ENCODE results near the gene ARID5B.

ARID5B gene

DNA sequence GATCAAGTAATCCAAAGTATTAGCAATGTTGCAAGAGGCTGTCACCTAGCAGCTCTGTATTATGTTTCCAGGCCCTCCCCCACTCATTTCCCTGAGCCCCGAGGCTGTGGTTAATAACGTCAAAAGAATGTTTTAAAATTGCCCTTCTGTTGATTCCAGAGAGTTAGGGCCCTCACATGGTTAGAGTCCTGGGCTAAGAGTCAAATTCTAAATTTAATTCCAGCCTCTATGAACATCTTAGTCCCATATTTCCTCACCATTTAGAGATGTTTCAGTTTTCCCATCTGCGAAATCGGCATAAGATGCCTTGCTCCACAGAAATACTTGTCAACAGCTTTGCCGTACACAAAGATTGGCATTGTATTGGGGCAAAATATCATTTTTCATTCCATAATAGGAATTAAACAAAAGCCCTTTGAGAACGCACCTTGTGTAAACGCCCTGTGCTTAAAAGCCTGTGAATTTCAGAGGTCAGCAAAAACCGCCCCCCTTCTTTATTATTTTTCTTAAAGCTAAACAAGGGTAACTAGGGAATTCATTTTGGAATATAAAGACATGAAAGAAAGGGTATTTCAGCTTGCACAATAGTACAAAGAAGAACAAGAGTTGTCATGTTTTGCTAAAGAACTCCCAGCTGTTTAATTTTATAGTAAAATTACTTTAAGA is 135.8 kb downstream of the ARID5B start:
- no peak for DNase-seq

DNA sequence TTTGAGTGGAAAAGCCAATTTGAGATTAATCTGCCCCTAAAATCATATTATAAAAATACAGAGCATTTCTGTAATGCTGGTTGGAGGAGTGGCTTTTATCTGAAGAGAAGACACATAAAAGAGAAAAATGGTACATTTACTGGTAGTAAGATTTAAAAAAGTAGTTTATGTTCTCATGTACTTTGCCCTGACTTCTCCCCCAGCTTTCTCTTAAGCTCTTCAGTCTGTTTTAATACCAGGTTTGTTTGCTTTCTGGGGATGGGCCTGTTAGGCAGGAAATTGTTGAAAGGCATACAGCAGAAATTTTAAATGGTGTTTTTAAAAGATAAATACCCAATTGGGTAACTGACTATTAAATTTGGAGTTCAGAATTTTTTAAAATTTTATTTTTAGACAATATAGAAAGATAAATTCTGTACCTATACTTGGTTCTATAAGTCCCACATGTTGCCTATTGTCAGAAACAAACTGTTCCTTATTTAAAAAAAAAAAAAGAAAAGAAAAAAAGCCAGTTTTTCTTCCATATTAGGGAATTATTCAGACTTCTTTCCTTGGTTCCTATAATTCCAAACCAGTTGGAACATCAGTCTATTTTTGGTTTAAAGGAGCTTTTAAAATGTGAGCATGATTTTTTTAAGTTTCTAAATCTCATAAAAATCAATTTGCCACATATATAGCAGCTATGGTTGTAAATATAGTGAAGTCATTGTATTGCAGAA is 136.6 kb downstream of the ARID5B start:
- DNase-seq, result no peak

DNA sequence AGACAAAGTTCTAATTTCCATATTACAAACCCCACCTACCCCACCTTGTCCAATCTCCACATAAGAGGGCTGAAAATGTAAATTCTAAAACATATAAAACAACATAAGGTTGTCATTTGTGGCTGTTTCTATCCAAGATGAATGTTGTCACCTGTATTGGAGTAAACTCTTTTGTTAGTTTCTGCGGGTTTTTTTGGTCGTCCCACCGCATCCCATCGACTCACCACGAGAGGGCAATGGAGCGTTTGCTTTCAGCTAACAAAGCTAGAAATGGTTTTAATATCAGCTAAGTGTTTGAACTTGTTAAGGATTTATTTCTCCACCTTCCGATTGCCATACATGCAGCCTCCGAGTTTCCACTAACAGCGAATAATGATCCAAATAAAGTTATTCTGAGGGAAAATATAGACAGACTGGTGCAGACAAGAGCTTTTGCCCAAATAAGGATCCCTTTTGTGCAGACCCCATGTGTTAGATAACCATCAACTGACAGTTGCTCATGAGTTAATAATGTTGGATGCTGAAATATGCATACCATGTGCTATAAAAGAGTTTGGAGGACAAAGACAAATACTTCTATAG is 137.2 kb downstream of the ARID5B start:
- no peak for DNase-seq

DNA sequence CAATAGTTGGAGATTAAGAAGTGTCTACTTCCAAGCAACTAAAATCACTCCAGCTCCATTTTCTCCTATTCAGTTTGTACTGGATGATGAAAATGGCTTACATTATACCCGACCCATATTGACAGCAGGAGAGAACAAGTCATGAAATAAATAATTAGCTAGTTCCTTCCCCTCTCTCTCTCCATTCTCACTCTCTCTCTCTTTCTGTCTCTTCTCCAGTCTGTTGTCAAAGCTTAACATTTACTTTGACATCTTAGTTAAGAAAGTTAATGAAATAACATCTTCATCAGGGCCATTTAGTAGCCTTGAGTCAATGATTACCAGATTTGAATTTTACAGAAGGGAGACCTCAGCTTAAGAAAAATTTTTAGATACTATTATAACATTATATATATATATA is 138.5 kb downstream of the ARID5B start:
- no peak for DNase-seq

DNA sequence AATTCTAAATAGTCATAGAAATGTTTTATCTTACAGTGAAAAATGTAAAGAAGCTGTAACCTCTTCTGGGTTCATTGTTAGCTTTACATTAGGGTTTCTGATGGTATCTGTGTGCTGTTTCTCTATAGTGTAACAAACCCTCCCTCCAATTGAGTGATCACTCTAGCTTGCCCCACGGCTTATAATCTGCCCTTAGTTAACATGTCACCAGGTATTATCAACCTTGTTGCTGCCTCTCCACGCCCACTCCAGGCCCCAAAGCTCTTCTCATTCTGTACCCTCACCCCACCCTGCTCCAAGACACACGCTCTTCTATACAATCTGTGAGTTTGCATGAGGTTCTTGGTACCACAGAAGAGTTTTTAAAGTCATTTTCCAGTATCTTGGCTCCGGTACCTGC is 139.4 kb downstream of the ARID5B start:
- DNase-seq, result no peak

DNA sequence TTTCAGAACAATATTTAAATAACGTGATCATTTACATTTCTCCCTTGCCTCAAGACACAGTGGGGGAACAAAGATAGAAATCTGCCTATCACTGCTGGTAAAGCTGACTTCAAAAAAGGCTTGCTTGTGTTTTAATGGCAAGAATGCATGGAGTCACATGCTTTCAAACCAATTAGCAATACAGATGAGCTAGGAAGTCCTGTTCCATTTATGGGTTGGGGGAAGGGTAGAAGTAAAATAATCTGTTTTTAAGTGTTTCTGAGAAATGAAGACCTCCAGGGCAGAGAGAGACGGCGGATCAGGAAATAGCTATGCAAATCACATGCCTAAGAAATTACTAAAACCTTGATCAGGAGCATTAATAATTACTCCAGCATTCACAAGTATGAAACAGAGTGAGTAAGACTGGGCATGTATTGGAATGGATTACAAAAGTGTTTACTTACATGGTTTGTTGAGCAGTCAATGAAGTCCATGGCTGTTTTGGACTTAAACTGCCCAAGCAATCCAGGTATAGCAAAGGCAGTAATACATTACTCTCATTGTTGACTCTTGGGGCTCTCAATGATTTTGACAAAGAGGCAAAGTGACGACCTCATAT is 142.0 kb downstream of the ARID5B start:
- DNase-seq, result no peak

DNA sequence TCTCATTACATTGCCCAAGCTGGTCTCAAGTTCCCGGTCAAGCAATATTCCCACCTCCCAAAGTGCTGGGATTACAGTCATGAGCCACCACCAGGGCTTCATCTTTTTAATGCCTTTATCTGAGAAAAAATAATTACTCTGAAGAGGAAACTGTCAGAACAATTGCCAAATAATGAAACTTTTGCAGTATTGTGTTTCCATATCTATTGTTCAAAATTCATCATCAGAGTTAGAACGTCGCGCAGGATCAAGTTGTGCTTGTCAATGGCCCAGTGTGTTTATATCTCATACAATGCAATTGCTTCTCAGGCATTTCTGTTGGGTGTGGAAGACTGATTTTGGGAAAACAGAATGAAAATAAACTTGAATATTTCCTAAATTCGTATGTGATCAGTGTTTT is 143.1 kb downstream of the ARID5B start:
- no peak for DNase-seq

DNA sequence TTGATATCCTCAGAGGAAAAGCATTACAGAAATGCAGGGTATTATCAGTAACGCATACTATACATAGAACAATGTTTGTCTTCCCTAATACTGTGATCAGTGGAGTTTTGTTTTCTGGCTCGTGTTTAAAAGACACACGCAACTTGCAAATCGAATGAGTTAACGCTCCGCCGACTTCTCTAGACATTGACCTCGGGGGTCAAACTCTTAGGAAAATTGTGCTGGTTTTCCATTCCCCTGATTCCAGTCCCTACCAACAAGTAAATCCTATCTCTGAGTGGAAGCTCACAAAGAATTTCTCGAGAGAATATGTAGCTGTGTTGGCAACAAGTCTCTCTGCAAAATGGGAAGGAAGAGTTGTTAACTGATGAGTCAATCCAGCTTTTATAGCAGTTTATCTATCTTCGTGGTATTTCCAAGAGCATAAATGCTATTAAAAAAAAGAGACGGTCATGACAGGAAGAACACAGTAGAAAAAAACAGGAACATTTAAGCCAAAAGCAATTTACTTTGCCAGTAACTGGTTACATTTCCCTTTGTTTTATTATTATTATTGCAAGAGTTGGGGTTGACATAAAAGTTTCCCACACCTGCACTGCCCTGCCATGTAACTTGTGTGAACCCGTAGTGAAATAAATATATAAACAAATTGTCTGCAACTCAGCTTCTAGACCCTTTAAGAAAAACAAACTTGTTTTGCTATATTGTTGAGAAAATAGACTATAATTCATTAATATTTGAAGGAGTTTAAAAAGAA is 144.4 kb downstream of the ARID5B start:
- no peak for DNase-seq

DNA sequence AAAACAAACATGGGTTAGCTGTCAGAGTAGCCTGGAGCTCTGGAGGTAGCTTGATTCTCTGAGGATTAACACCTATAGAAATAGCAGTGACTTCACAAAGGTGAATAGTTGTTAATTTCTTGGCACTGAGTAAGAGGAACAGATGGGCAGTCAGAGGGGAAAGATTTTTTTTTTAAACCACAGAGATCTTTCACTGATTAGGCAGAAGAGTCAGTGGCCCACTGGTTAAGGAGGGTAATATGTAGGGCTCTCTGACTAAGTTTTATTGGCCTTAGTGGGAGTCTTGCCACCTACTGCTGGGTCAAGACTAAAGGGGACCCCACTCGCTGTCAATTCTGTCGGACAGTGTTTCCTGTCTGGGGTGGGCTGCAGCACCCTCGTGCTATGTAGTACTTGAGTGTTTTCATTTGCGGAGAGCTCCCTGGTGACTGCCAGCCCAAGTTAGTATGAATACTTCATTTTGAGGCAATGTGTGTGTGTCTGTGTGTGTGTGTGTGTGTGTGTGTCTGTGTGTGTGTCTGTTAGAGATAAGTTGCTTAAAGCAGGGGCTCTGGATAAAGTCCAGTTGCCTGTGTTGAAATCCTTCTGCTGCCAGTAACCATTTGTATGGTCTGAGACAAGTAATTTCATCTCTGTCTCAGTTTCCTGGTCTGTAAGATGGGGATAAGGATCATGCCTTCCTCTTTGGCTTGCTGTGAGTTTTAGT is 145.2 kb downstream of the ARID5B start:
- no peak for DNase-seq

DNA sequence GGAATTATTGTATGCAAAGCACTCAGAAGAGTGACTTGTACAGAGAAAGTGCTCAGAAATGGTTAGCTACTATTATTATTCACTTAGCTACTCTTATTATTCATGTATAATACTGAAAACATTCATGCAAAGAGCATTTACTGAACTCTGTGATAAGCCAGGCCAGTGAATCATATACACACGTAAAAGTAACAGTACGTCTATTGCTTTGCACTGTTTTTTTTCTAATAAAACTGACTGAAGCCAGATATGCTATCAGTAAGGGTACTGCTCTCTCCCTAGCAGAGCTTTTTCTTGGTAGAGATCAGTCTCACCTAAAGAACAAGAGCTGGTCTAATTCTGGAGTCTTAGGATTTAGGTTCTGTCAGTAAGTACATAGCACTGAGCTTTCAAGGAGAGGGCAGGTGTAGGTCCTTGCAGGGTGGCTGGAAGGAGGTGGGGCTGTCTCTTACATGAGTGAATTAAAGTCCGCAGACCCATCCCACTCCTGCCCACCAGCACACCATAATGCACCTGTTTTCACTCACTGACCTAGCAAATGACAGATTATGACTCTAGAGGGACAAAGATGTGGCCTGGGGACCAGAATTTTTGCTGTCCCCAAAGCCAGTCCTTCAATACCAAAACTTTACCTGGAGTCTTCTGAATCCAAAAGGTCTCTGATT is 145.9 kb downstream of the ARID5B start:
- no peak for DNase-seq

DNA sequence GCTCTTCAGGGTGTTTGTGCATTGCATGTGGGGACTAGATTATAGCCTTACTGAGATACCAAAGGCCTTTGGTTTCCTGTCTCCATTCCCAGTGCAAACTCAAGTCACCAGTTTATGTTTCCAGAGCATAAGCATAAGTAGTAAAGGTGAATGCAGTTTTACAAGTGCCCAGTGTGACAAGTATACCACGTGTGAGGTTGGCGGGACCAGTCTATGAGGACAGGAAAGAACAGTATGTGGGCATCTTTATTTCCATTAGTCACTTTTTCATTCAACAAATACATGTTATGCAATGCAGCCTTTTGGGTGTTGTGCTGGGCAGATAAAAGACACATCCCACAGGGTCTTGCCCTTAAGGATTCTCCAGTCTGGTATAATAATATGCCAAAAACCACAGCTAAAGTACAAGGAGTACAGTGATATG is 146.5 kb downstream of the ARID5B start:
- DNase-seq, result no peak

DNA sequence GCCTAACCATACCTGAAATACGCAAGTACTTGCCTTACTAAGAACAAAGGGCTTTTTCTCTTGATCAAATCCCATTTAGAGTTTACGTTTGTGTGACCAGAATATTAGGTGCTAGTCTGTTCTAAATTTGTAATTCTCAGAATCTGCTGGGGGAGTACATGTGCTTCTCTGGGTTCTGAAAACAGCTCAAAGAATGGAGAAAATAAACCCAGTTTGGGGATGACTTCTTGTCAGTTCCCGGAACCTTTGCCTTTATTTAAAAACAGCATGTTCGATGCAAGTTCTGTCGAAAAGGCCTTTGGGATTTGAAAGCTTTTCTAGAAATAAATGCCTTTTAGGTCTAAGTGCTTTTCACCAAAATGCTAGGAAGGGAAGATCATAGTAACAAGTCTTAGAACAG is 147.0 kb downstream of the ARID5B start:
- no peak for DNase-seq

DNA sequence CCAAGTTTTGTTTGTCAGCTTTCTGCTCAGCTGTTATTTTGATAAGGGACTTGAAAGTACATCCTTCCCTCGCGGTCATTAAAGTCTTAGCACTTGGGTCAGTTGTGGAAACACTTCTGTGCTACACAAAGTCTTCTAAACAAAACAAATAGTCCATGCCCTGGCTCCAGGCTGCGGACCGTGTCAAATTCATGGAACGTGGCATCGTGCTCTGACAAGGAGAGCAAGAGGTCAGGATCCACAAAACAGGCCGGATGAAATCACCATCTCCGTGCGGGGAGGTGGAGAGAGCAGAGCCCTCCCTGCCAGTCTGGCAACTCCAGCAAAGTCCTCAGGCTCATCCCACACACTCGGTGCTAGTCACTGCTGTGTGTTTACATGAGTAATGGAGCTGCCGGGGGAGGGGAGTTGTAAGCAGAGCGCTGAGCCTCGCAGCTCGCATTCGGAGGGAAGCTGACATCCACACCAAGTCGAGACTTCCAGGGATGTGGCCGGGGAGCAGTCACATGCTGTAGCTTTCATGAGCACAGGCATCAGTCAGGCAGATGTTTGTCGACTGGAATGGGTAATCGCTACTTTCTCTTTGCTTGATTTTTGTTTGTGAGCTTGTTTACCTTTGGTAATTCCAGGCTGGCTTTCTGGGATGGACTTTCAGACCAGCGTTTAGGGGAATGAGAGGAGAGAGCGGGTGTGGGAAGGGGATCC is 147.6 kb downstream of the ARID5B start:
- DNase-seq, result peak; percentile 47

DNA sequence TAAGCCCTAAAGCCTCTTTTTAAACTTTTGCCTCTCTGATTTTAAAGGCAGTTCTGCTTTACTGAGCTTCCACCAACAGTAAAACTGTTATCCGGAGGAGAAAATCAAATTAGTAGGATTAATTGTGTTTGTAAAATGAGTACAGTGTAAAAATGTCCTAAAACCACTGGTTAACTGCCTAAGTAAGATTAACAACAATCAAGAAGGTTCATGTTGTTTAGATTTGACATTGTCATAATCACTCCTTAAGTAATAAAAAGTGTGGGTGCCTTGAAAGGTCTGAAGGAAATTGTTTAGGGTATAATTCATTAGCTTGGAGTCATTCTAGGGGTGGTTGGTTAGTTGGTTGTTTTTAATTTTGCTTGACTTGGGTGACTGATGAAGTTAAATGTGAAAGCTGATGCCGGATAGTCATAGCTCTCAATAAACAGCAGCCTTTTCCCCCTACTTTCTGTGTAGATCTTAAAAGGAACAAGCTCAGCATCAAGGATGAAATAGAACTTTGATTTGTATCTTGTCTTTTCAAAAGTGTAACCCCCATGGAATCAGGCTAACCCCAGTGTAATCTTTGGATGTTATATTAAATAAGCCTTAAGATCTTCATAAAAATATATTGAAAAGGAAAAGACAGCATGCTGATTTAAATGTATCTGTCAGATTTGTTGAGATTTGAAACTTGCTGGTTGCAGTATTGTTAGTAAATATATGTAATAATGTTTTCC is 148.3 kb downstream of the ARID5B start:
- no peak for DNase-seq

DNA sequence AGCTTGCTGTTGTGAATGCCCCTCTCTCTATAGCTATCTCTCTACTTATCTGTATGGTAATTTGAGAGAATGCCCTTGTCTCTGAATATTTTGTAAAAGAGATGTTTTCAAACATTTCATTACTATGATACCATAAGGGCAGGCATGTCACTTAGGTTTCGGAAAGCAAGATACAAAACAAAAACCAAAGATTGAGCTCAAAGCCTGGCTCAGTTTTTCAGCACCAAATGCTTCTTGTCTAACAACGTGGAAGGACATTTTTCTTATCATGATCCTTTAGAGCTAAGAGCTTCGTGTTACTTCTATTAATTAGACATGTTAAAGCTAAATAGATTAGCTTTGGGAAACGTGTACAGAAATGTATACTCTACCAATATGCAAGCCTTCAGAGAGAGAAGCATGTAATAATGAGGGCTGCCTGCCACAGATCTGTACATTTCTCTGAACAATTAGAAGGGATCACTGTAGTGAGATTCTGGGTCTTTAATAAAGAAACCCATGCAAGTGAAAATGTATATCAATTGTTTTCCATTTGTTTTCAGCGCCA is 148.9 kb downstream of the ARID5B start:
- no peak for DNase-seq

DNA sequence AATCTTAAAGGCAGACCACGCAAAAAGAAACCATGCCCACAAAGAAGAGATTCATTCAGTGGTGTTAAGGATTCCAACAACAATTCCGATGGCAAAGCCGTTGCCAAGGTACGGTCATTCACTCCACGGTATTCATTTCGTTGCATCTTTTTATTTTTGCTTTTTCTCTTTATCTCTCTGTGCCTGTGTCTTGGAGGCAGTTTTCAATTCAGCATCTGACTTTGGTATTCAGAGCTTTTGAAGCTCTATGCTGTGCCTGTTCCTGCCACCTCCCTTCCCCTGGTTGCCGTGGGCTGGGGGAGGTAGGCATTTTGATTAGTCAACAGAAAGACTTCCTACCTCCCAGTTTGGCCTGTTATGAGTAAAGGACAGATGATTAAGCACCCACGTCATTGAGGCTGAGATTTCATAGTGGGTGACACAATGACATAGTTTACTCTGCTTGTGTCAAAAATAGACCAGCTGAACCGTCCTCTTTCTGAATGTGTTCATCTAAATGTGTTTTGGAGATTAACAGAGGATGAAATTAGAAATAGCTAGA is 149.5 kb downstream of the ARID5B start:
- no peak for DNase-seq

DNA sequence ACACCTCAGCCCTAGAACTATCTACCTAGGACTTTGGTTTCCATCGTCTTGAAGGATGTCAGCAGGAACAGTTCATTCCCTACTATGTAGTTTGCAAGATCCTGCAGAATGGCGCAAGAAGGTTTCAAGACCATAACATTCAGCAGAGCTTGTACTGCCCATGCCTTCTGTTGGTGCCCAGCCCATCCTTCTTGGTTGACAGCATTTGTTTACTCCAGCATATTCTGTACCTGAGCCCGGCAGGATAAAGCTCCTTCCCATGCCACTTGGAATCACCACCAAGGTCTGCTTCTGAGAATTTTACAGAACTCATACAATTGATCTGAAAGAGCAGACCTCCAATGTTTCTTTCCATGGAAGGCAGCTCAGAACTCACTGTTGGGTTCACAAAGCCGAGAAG is 150.8 kb downstream of the ARID5B start:
- DNase-seq, result no peak

DNA sequence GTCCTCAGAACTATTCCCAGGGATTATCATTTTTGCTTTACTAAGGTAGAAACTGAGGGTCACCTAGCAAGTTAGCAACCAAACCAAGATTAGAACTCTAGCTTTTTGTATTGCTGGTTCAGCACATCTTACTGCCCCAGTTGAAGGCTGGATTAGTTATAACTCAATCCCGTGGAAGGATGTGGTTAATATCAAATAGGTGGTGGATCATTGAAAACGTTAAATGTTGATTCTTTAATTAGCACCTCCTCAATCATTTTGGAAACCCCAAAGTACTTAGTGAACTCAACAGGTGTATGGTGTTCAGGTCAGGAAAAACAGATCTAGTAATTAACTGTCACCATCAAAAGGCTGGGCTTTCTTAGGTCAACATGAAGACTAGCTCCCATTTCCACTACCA is 152.4 kb downstream of the ARID5B start:
- DNase-seq, result no peak

DNA sequence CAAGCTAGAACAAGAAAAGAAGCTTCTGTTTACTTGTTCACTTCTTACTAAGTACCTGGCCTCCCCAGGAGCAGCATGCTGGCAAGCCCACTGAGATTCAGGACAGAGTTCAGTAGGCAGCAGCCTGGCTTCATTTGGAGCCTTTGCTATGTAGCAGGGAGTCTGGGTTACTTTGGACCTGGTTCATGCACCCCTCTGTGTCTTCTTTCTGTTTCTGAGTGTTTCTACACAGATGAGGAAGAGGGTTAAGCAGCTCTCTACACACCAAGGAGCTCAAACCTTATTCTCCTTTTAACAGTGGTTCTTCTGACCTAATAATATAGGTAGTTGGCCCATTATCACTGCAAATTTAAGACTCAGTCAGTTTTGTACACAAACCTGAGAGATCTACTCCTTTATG is 152.9 kb downstream of the ARID5B start:
- DNase-seq, result no peak

DNA sequence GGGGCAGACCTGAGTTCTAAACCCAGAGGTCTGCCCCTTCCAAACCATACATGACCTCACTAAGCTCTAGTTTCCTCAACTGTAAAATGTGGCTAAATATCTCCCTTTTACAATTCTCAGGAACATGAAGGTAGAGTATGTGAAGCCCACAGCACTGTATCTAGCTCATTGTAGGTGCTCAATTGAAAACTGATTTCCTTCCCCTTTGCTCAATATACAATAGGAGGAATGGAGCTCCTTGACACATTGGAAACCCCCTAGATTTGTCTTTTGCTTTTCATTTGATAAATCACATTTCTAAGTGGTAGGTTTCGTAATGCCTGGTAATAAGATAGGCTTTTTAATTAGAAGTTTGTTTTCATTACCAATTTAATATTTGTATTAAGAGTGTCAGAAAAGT is 153.3 kb downstream of the ARID5B start:
- DNase-seq, result no peak

Data from SHP77 treated with DMSO at 0.1 percent for 48 hours (cell line).